Measurements from ENCODE around the gene PPTC7. TPM values are rescaled to one million over a fixed set of nuclear protein-coding genes. Genes with fewer than 3 reads are reported as not detected.

Gene PPTC7
- polyA plus RNA-seq, 1 experiment, result 11.4 TPM

DNA sequence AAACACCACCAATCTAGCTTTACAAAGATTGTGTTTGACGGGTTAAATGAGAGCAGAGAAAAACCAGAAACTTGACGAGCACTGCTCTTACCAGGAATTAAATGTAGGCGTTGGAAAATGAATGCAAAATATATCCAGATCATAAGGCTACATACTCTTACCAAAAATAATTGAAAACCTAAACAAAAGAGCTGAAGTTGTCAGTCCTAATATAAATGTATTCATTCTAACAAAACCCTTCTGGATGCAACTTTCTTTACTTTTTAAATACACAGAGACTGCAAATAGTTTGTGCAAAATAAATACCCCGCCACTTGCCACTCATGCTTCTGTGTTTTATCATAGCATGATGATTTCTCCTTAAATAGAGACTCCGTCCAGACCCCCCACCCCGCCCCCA is 48.3 kb downstream of the PPTC7 start:
- Histone ChIP-seq H3K27ac (ENCODE audit: low read depth, low read length) (no peak overlapping the region), H3K9me3 (ENCODE audit: control insufficient read depth, insufficient read depth, low read length) (no peaks in the 10 kb centered on the region), H3K27me3 (ENCODE audit: control insufficient read depth, insufficient read depth, low read length) (no peaks in the 10 kb centered on the region), H3K4me3 (ENCODE audit: low read depth, low read length) (no peak overlapping the region)
- ChIA-PET CTCF (interaction anchor here (1.6 to 5.1 kb wide), 3 partner anchors 22 to 67 kb away, joined by 5 to 33 read pairs (median 16); partner anchors contain the start of gene FAM216A), POLR2A (interaction anchor here (0.6 kb wide), 1 partner anchor 84 kb away, joined by 3 read pairs; the partner anchor contains the start of gene ARPC3)
- DNase-seq (ENCODE audit: low read depth, low spot score), result no peak
- TF ChIP-seq, protein P1, sequence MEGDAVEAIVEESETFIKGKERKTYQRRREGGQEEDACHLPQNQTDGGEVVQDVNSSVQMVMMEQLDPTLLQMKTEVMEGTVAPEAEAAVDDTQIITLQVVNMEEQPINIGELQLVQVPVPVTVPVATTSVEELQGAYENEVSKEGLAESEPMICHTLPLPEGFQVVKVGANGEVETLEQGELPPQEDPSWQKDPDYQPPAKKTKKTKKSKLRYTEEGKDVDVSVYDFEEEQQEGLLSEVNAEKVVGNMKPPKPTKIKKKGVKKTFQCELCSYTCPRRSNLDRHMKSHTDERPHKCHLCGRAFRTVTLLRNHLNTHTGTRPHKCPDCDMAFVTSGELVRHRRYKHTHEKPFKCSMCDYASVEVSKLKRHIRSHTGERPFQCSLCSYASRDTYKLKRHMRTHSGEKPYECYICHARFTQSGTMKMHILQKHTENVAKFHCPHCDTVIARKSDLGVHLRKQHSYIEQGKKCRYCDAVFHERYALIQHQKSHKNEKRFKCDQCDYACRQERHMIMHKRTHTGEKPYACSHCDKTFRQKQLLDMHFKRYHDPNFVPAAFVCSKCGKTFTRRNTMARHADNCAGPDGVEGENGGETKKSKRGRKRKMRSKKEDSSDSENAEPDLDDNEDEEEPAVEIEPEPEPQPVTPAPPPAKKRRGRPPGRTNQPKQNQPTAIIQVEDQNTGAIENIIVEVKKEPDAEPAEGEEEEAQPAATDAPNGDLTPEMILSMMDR (IDR thresholded peaks at IDR 0.05; ENCODE audit: low read depth, low read length), result no peak

DNA sequence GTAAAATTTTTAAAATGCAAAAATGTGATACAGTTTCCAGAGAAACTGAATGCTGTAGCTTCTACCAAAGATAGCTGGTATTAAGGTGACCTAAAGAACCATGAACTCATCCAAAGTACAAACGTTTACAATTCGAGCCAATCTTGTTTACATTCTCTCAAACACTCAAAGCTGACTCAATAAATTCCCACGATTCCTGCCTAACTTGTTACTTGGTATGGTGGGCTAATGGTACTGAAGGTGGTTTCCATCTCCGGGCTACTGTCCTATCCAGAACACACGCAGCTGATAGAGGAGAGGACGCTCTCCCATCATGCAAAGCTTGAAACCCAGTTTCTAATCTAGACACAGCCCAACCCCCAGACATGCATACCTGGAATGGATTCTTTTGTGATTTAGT is 49.5 kb downstream of the PPTC7 start:
- CTCF ChIA-PET, result interaction anchor here (1.0 to 5.1 kb wide), 6 partner anchors 15 to 102 kb away, joined by 4 to 33 read pairs (median 6); partner anchors contain the start of gene FAM216A
- POLR2A ChIA-PET, result interaction anchor here (0.9 to 1.3 kb wide), 2 partner anchors 10 to 15 kb away, joined by 3 to 4 read pairs; no protein-coding TSS in a partner anchor
- Histone ChIP-seq H3K27ac (ENCODE audit: low read depth, low read length) (peak overlapping the region; percentile 63), H3K9me3 (ENCODE audit: control insufficient read depth, insufficient read depth, low read length) (no peaks in the 10 kb centered on the region), H3K27me3 (ENCODE audit: control insufficient read depth, insufficient read depth, low read length) (no peaks in the 10 kb centered on the region), H3K4me3 (ENCODE audit: low read depth, low read length) (no peak overlapping the region)
- TF ChIP-seq, protein P1 (IDR thresholded peaks at IDR 0.05; ENCODE audit: low read depth, low read length), result no peak
- DNase-seq (ENCODE audit: low read depth, low spot score), result peak; percentile 68

DNA sequence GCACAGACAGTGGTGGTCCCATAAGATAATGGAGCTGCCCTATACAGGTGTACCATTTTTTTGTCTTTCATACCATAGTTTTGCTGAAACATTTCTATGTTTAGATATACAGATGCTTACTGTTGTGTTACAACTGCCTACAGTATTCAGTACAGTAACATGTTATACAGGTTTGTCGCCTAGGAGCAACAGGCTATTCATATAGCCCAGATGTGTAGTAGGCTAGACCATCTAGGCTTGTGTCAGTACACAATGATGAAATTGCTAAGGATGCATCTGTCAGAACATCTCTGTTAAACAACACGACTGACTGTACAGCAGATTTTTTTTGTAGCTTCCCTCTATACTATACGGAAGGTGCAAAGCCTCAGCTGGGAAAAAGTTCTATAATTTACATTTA is 50.5 kb downstream of the PPTC7 start:
- no peak for DNase-seq (ENCODE audit: low read depth, low spot score)
- no peaks in the 10 kb centered on the region for H3K27me3 ChIP-seq (ENCODE audit: control insufficient read depth, insufficient read depth, low read length)
- TF ChIP-seq, protein P1 (IDR thresholded peaks at IDR 0.05; ENCODE audit: low read depth, low read length), result no peak
- H3K27ac ChIP-seq (ENCODE audit: low read depth, low read length), result no peak overlapping the region
- ChIA-PET POLR2A (no interaction called here), CTCF (interaction anchor here (1.7 to 5.1 kb wide), 4 partner anchors 20 to 101 kb away, joined by 4 to 33 read pairs (median 11); no protein-coding TSS in a partner anchor)
- H3K4me3 ChIP-seq (ENCODE audit: low read depth, low read length), result no peak overlapping the region
- no peaks in the 10 kb centered on the region for H3K9me3 ChIP-seq (ENCODE audit: control insufficient read depth, insufficient read depth, low read length)

DNA sequence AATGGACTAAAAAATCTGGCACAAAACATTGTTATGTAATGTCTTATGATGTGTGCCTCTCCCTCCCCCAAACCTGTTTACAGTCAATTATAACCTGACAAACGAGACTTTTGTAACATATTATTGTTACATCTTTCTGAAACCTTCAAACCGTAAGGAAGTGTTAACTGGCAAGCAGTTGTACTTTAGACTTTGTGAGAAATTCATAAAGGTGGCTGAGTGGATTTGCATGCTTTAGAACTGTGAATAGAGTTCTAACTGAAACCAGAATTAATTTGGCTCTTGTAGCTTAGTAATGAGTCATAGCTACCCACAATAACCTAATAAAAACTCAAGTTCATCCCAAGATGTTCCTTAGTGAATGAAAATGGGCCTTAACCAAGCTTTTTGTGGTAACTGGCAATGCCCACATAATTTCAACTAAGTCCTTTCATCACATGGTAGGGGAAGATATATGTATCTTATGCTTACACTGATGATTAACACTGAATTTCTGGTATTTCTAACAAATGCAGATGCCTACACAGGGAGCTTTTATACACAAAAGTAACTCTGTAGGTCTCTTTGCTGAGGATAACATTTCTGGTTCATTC is 51.3 kb downstream of the PPTC7 start:
- no peaks in the 10 kb centered on the region for H3K9me3 ChIP-seq (ENCODE audit: control insufficient read depth, insufficient read depth, low read length)
- CTCF ChIA-PET, result interaction anchor here (1.1 to 5.1 kb wide), 4 partner anchors 12 to 70 kb away, joined by 3 to 33 read pairs (median 10); no protein-coding TSS in a partner anchor
- POLR2A ChIA-PET, result no interaction called here
- TF ChIP-seq, protein P1 (IDR thresholded peaks at IDR 0.05; ENCODE audit: low read depth, low read length), result no peak
- H3K4me3 ChIP-seq (ENCODE audit: low read depth, low read length), result no peak overlapping the region
- DNase-seq (ENCODE audit: low read depth, low spot score), result no peak
- H3K27me3 ChIP-seq (ENCODE audit: control insufficient read depth, insufficient read depth, low read length), result no peaks in the 10 kb centered on the region
- no peak overlapping the region for H3K27ac ChIP-seq (ENCODE audit: low read depth, low read length)

DNA sequence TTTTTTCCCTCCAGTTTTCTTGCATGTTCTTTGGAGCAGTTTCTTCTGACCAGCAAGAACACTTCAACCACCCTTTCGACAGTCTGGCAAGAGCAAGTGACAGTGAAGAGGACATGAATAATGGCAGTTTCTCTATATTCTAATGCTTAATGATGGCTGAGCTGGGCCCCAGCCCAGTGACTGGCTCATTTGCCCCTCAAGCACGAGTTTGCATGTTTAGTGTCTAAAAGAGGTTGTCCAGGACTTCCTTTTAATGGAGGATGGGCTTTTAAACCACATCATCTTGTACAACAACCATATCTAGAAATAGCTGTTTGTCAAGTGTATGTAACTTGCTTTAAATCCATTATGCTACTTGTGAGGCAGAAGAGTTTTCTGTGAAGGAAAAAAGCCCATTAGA is 52.6 kb downstream of the PPTC7 start:
- no peak overlapping the region for H3K27ac ChIP-seq (ENCODE audit: low read depth, low read length)
- POLR2A ChIA-PET, result no interaction called here
- H3K4me3 ChIP-seq (ENCODE audit: low read depth, low read length), result no peak overlapping the region
- H3K9me3 ChIP-seq (ENCODE audit: control insufficient read depth, insufficient read depth, low read length), result no peaks in the 10 kb centered on the region
- DNase-seq (ENCODE audit: low read depth, low spot score), result no peak
- TF ChIP-seq, protein P1 (IDR thresholded peaks at IDR 0.05; ENCODE audit: low read depth, low read length), result no peak
- H3K27me3 ChIP-seq (ENCODE audit: control insufficient read depth, insufficient read depth, low read length), result no peaks in the 10 kb centered on the region
- CTCF ChIA-PET, result interaction anchor here (1.0 to 5.1 kb wide), 4 partner anchors 14 to 71 kb away, joined by 3 to 33 read pairs (median 4); no protein-coding TSS in a partner anchor

Measured in AG04450 (cell line).